OCI-LY7 (cell line): ENCODE data around the gene TXNDC11.

Experiments used
- EZH2phosphoT487 ChIP-seq: fragments of 200-600 bp; sonication (generic); IDR thresholded peaks from 2 replicates; pipeline ENCODE4 v1.6.1; 2018; ENCODE audit warnings: low read depth, borderline replicate concordance, mild to moderate bottlenecking, mixed run types, antibody characterized with exemption, low read length, moderate library complexity, mixed read lengths
- TF ChIP-seq, protein P1 (sequence below): fragments of 200-600 bp; sonication (generic); conservative IDR thresholded peaks from 2 replicates; pipeline ENCODE4 v1.5.1; 2014; ENCODE audit warnings: mild to moderate bottlenecking, antibody characterized with exemption, low read length, moderate library complexity, mixed read lengths

DNA sequence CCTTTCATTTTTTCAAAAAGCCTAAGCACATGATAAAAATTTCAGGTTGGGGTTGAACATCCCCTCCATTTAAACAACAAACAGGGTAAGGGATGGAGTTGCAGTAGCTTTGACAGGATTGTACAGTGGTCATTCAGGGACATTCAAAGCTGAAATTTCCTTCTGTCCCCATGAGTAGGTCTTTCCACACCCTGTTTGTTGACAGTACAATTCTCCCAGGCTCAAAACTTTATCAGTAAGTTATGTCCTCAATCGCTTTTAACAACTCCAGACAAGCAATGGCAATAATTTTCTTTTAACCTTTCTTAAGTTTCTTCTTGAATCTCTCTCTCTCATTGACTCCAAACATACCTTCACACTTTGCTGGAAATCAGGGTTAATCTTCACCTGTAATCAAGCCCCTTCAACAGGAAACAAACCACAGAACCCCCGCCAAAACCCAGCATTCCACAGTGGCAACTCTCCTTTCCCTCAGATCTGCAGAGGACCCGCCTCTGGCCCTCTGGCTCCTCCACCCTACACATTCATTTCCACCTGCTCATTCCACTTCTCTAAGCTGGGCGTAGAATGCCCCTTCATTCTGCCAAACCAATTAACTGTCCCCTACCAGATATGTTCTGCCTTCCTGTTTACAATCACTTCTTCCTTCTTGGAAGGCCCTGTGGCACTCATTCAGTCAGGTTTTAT is 20.7 kb downstream of the TXNDC11 start:
- TF ChIP-seq, protein P1, sequence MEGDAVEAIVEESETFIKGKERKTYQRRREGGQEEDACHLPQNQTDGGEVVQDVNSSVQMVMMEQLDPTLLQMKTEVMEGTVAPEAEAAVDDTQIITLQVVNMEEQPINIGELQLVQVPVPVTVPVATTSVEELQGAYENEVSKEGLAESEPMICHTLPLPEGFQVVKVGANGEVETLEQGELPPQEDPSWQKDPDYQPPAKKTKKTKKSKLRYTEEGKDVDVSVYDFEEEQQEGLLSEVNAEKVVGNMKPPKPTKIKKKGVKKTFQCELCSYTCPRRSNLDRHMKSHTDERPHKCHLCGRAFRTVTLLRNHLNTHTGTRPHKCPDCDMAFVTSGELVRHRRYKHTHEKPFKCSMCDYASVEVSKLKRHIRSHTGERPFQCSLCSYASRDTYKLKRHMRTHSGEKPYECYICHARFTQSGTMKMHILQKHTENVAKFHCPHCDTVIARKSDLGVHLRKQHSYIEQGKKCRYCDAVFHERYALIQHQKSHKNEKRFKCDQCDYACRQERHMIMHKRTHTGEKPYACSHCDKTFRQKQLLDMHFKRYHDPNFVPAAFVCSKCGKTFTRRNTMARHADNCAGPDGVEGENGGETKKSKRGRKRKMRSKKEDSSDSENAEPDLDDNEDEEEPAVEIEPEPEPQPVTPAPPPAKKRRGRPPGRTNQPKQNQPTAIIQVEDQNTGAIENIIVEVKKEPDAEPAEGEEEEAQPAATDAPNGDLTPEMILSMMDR = no peak
- TF ChIP-seq EZH2phosphoT487 = no peak
